ENCODE measurements around the gene IFNL2. TPM values are rescaled to one million over a fixed set of nuclear protein-coding genes. Genes with fewer than 3 reads are reported as not detected.

IFNL2 gene
- total and polyA plus RNA-seq, 8 donors = not detected

GRCh38 chr19:39310558-39311311 is 42.5 kb downstream of the IFNL2 start:
- peaks cover 13 to 34% (median 22%) of the 10 kb centered on the region in 3 donors for H3K27me3 ChIP-seq
- DNase-seq = peak in 1 of 2 donors; percentile 46

GRCh38 chr19:39314016-39314728 is 46.0 kb downstream of the IFNL2 start:
- DNase-seq = no peak
- Histone ChIP-seq H3K27me3 (peaks cover 0 to under 1% (median 0%) of the 10 kb centered on the region in 3 donors), H3K27ac (no peak overlapping the region), H3K4me3 (no peak overlapping the region), H3K36me3 (peaks cover 0 to 28% (median 26%) of the 10 kb centered on the region in 4 donors), H3K4me1 (peaks cover 0 to 4% (median 0%) of the 10 kb centered on the region in 4 donors), H3K9me3 (no peaks in the 10 kb centered on the region)
- TF ChIP-seq EP300 (IDR thresholded peaks at IDR 0.05) = no peak
- 94 to 97% (median 96%) methylated on average over 43 to 64 of the region's 64 CpGs for WGBS, 5 donors
- intact Hi-C loops (cut with DNase I; ENCODE audit: low total_unique reads) = no loop called here

More at GRCh38 chr19:39310558-39311311, 42.5 kb downstream of the IFNL2 start:
- no peak for TF ChIP-seq CTCF (IDR thresholded peaks at IDR 0.05)
- Histone ChIP-seq H3K27ac (no peak overlapping the region), H3K4me1 (peaks cover 12 to 19% (median 18%) of the 10 kb centered on the region in 4 donors), H3K4me3 (no peak overlapping the region), H3K36me3 (peaks cover 0 to 27% (median 24%) of the 10 kb centered on the region in 4 donors), H3K9me3 (no peaks in the 10 kb centered on the region)
- intact Hi-C loops (cut with DNase I; ENCODE audit: low total_unique reads) = no loop called here
- 65 to 75% (median 69%) methylated on average over 11 of the region's 11 CpGs for WGBS, 5 donors

- H3K27me3 ChIP-seq = peaks cover 0 to 4% (median 0%) of the 10 kb centered on the region in 3 donors
- H3K4me3 ChIP-seq = no peak overlapping the region
- H3K27ac ChIP-seq = no peak overlapping the region
- H3K36me3 ChIP-seq = peaks cover 0 to 28% (median 26%) of the 10 kb centered on the region in 4 donors
- TF ChIP-seq CTCF (IDR thresholded peaks at IDR 0.05) (no peak), POLR2A (IDR thresholded peaks at IDR 0.05) (no peak), POLR2AphosphoS5 (IDR thresholded peaks at IDR 0.05) (no peak), EP300 (IDR thresholded peaks at IDR 0.05) (no peak)
- 97 to 100% (median 100%) methylated on average over 1 of the region's 1 CpG for WGBS, 5 donors
- no peak for DNase-seq
- H3K9me3 ChIP-seq = no peaks in the 10 kb centered on the region
- intact Hi-C loops (cut with DNase I; ENCODE audit: low total_unique reads) = no loop called here
- H3K4me1 ChIP-seq = peaks cover 7 to 16% (median 12%) of the 10 kb centered on the region in 4 donors
Observed at GRCh38 chr19:39315933-39316332, 47.7 kb downstream of the IFNL2 start.

- intact Hi-C loops (cut with DNase I; ENCODE audit: low total_unique reads) = no loop called here
- H3K36me3 ChIP-seq = peaks cover 0 to 28% (median 26%) of the 10 kb centered on the region in 4 donors
- TF ChIP-seq CTCF (IDR thresholded peaks at IDR 0.05) (no peak), EP300 (IDR thresholded peaks at IDR 0.05) (no peak), POLR2A (IDR thresholded peaks at IDR 0.05) (no peak)
- DNase-seq = no peak
- H3K27me3 ChIP-seq = peaks cover 0 to 4% (median 0%) of the 10 kb centered on the region in 3 donors
- H3K4me3 ChIP-seq = no peak overlapping the region
- no peaks in the 10 kb centered on the region for H3K9me3 ChIP-seq
- H3K4me1 ChIP-seq = peaks cover 7 to 16% (median 15%) of the 10 kb centered on the region in 4 donors
- 89 to 92% (median 90%) methylated on average over 8 to 12 of the region's 12 CpGs for WGBS, 5 donors
- no peak overlapping the region for H3K27ac ChIP-seq
Observed at GRCh38 chr19:39316627-39317321, 48.6 kb downstream of the IFNL2 start.
